H9 (cell line): Measurements from ENCODE around the gene CDH4. TPM values are rescaled to one million over a fixed set of nuclear protein-coding genes. Genes with fewer than 3 reads are reported as not detected.
A peak's percentile ranks its signal among the peaks of the same experiment; 100 is the strongest.

Experiments
- DNase-seq: peaks from one replicate; pipeline ENCODE4 v3.0.0-alpha.2; 2017
- H2AFZ ChIP-seq: one replicate; pipeline ENCODE4 v1.6.1; 2013; ENCODE audit warnings: mild to moderate bottlenecking, low read length, control low read depth, moderate library complexity
- H2AK5ac ChIP-seq: 2 replicates; pipeline ENCODE4 v1.6.1; 2013; ENCODE audit warnings: low read length, control low read depth, mixed read lengths; ENCODE audit not compliant: insufficient read length
- H2BK120ac ChIP-seq: one replicate; pipeline ENCODE4 v1.6.1; 2013; ENCODE audit warnings: low read depth, mild to moderate bottlenecking, low read length, control low read depth, inconsistent platforms; ENCODE audit not compliant: poor library complexity, severe bottlenecking
- H2BK12ac ChIP-seq: 2 replicates; pipeline ENCODE4 v1.6.1; 2013; ENCODE audit warnings: low read length, control low read depth, mixed read lengths, low read depth; ENCODE audit not compliant: insufficient read length
- H2BK15ac ChIP-seq: 2 replicates; pipeline ENCODE4 v1.6.1; 2013; ENCODE audit warnings: low read depth, low read length, control low read depth
- H2BK20ac ChIP-seq: one replicate; pipeline ENCODE4 v1.6.1; 2013; ENCODE audit warnings: low read depth, mild to moderate bottlenecking, low read length, control low read depth, inconsistent platforms; ENCODE audit not compliant: poor library complexity, severe bottlenecking
- H2BK5ac ChIP-seq: 2 replicates; pipeline ENCODE4 v1.6.1; 2013; ENCODE audit warnings: low read length, control low read depth, mixed read lengths; ENCODE audit not compliant: insufficient read length
- H3K14ac ChIP-seq: 2 replicates; pipeline ENCODE4 v1.6.1; 2013; ENCODE audit warnings: low read length, control low read depth; ENCODE audit not compliant: insufficient read depth
- H3K18ac ChIP-seq: 2 replicates; pipeline ENCODE4 v1.6.1; 2013; ENCODE audit warnings: low read depth, mild to moderate bottlenecking, mixed read lengths, low read length, control low read depth; ENCODE audit not compliant: insufficient read length
- H3K23ac ChIP-seq: 2 replicates; pipeline ENCODE4 v1.6.1; 2013; ENCODE audit warnings: low read length, control low read depth, mixed read lengths, low read depth; ENCODE audit not compliant: insufficient read length
- H3K23me2 ChIP-seq: 2 replicates; pipeline ENCODE4 v1.6.1; 2013; ENCODE audit warnings: low read depth, mild to moderate bottlenecking, mixed read lengths, low read length, control low read depth; ENCODE audit not compliant: insufficient read length, poor library complexity, severe bottlenecking
- H3K27ac ChIP-seq: 2 replicates; pipeline ENCODE4 v1.5.1; 2013; ENCODE audit warnings: low read length, control low read depth, mixed read lengths, low read depth; ENCODE audit not compliant: insufficient read length
- H3K27me3 ChIP-seq: 2 replicates; pipeline ENCODE4 v1.6.1; 2013; ENCODE audit warnings: low read length, control low read depth, inconsistent platforms; ENCODE audit not compliant: insufficient read depth
- H3K4ac ChIP-seq: 2 replicates; pipeline ENCODE4 v1.6.1; 2013; ENCODE audit warnings: low read depth, mild to moderate bottlenecking, control low read depth, inconsistent platforms, low read length, moderate library complexity
- H3K4me1 ChIP-seq: 2 replicates; pipeline ENCODE4 v1.6.1; 2013; ENCODE audit warnings: low read length, control low read depth, inconsistent platforms; ENCODE audit not compliant: insufficient read depth
- H3K4me2 ChIP-seq: 2 replicates; pipeline ENCODE4 v1.6.1; 2013; ENCODE audit warnings: low read length, control low read depth, mixed read lengths; ENCODE audit not compliant: insufficient read length, insufficient read depth
- H3K56ac ChIP-seq: 2 replicates; pipeline ENCODE4 v1.6.1; 2013; ENCODE audit warnings: low read depth, mild to moderate bottlenecking, mixed read lengths, low read length, control low read depth; ENCODE audit not compliant: insufficient read length
- H3K79me1 ChIP-seq: 2 replicates; pipeline ENCODE4 v1.6.1; 2013; ENCODE audit warnings: low read depth, mild to moderate bottlenecking, moderate library complexity, low read length, control low read depth, inconsistent platforms; ENCODE audit not compliant: insufficient read depth, poor library complexity, severe bottlenecking
- H3K79me2 ChIP-seq: 2 replicates; pipeline ENCODE4 v1.6.1; 2013; ENCODE audit warnings: low read length, control low read depth, inconsistent platforms; ENCODE audit not compliant: insufficient read depth
- H3K9ac ChIP-seq: 2 replicates; pipeline ENCODE4 v1.6.1; 2013; ENCODE audit warnings: low read length, control low read depth, mixed read lengths; ENCODE audit not compliant: insufficient read length; ENCODE audit errors: extremely low read depth
- H3K9me3 ChIP-seq: one replicate; pipeline ENCODE4 v1.6.1; 2013; ENCODE audit warnings: low read depth, low read length, inconsistent platforms; ENCODE audit not compliant: control insufficient read depth
- H3T11ph ChIP-seq: one replicate; pipeline ENCODE4 v1.6.1; 2013; ENCODE audit warnings: mild to moderate bottlenecking, low read length, control low read depth, inconsistent platforms
- H4K20me1 ChIP-seq: one replicate; pipeline ENCODE4 v1.6.1; 2013; ENCODE audit not compliant: control insufficient read depth, insufficient read length, insufficient read depth
- H4K5ac ChIP-seq: 2 replicates; pipeline ENCODE4 v1.6.1; 2013; ENCODE audit warnings: low read depth, mild to moderate bottlenecking, mixed read lengths, low read length, control low read depth; ENCODE audit not compliant: insufficient read length
- H4K8ac ChIP-seq: replicated peaks from 2 replicates; pipeline ENCODE4 v1.6.1; 2013; ENCODE audit warnings: low read length, control low read depth, mixed read lengths, low read depth; ENCODE audit not compliant: insufficient read length
- H4K91ac ChIP-seq: 2 replicates; pipeline ENCODE4 v1.6.1; 2013; ENCODE audit warnings: low read depth, mild to moderate bottlenecking, moderate library complexity, mixed read lengths, low read length, control low read depth; ENCODE audit not compliant: insufficient read length
- H3K27ac Mint-ChIP-seq, 3 experiments: 2 replicates in 2 of 3; 3 replicates in 1 of 3; pipeline ENCODE4 v1.8.0; 2020 to 2021; ENCODE audit warnings: mixed read lengths in 3 of 3, mild to moderate bottlenecking in 1 of 3, moderate library complexity in 1 of 3
- H3K27me3 Mint-ChIP-seq: 2 replicates; pipeline ENCODE4 v1.8.0; 2021; ENCODE audit warnings: low read depth, mild to moderate bottlenecking, moderate library complexity, mixed read lengths
- H3K36me3 Mint-ChIP-seq, 3 experiments: 2 replicates in 2 of 3; 3 replicates in 1 of 3; pipeline ENCODE4 v1.8.0; 2020 to 2021; ENCODE audit warnings: low read depth in 3 of 3, mixed read lengths in 3 of 3; ENCODE audit not compliant: insufficient read depth in 1 of 3
- H3K4me1 Mint-ChIP-seq, 2 experiments: 2 replicates each; pipeline ENCODE4 v1.8.0; 2020; ENCODE audit warnings: mixed read lengths in 2 of 2
- H3K4me3 Mint-ChIP-seq, 2 experiments: 2 replicates in 1 of 2; 3 replicates in 1 of 2; pipeline ENCODE4 v1.8.0; 2020 to 2021; ENCODE audit warnings: mild to moderate bottlenecking in 2 of 2, mixed read lengths in 2 of 2, moderate library complexity in 1 of 2
- H3K9me3 Mint-ChIP-seq, 2 experiments: 2 replicates in 1 of 2; 3 replicates in 1 of 2; pipeline ENCODE4 v1.8.0; 2020; ENCODE audit warnings: mild to moderate bottlenecking in 2 of 2, mixed read lengths in 2 of 2, moderate library complexity in 1 of 2
- CTCF ChIP-seq: fragments of 200-600 bp; sonication (generic); conservative IDR thresholded peaks from 3 replicates; pipeline ENCODE4 v1.8.0; 2021; ENCODE audit warnings: antibody characterized with exemption, mild to moderate bottlenecking
- WGBS: extraction: QIAGEN DNeasy Blood & Tissue Kit; methylation state at CpG from one replicate; pipeline ENCODE4 v1.1.7; 2013; ENCODE audit warnings: missing lambda C conversion rate, low lambda C conversion rate, mixed read lengths; ENCODE audit not compliant: insufficient read length; ENCODE audit errors: extremely low coverage; 5-methylcytosine and 5-hydroxymethylcytosine counted together
- total RNA-seq: library from RNA; stranded (reverse); gene quantifications from 2 replicates; pipeline ENCODE4 v1.2.1, GENCODE V29; 2021

The CDH4 gene
- total RNA-seq, 1 experiment from 2014 or later = 3.0 TPM

GRCh38 chr20:61812121-61812844 is 560.2 kb downstream of the CDH4 start:
- Histone ChIP-seq H3K56ac (no peak overlapping the region), H3K18ac (no peak overlapping the region), H3K4ac (no peak overlapping the region), H3K4me2 (no peak overlapping the region), H3K23me2 (no peaks in the 10 kb centered on the region), H2BK5ac (no peak overlapping the region), H4K8ac (no peak overlapping the region), H3K9ac (no peak overlapping the region), H3T11ph (no peak overlapping the region), H2BK120ac (no peak overlapping the region), H3K79me1 (no peaks in the 10 kb centered on the region), H3K27me3 (no peaks in the 10 kb centered on the region), H2AFZ (no peak overlapping the region), H3K23ac (no peak overlapping the region), H3K79me2 (no peaks in the 10 kb centered on the region), H4K91ac (no peak overlapping the region), H3K14ac (0 out of 2 replicates have a peak overlapping the region, but pooled peaks have one; percentile 43), H2BK12ac (no peak overlapping the region), H3K9me3 (no peaks in the 10 kb centered on the region), H4K5ac (no peak overlapping the region), H2AK5ac (no peak overlapping the region), H2BK20ac (no peak overlapping the region), H3K27ac (no peak overlapping the region), H4K20me1 (no peaks in the 10 kb centered on the region), H3K4me1 (no peaks in the 10 kb centered on the region), H2BK15ac (no peak overlapping the region)
- no CpG with 5 or more reads among the region's 15 CpGs for WGBS
- Mint-ChIP-seq H3K9me3 (no peaks in the 10 kb centered on the region), H3K36me3 (no peaks in the 10 kb centered on the region), H3K27me3 (peaks cover 36% of the 10 kb centered on the region), H3K27ac (peak overlapping the region in 1 of 3 experiments; percentile 19; a peak in 1 of 7 replicates), H3K4me3 (no peak overlapping the region), H3K4me1 (peaks cover 11 to 26% of the 10 kb centered on the region in 2 experiments)
- TF ChIP-seq CTCF = no peak
- no peak for DNase-seq
